H1 (cell line): ENCODE results near the gene FLRT2.

Experiments
- CHD2 ChIP-seq: IDR thresholded peaks from 2 replicates; pipeline ENCODE4 v1.6.1; 2012; ENCODE audit warnings: low read length, improper control_type of control experiment
- JUN ChIP-seq: IDR thresholded peaks from 2 replicates; pipeline ENCODE4 v1.6.1; 2011; ENCODE audit warnings: low read depth, mild to moderate bottlenecking, improper control_type of control experiment, low read length
- KDM1A ChIP-seq: fragments of 200-600, 300-600 bp; sonication (generic); IDR thresholded peaks from 2 replicates; pipeline ENCODE4 v1.7.1; 2016; ENCODE audit warnings: mild to moderate bottlenecking, low read length, borderline replicate concordance
- MAX ChIP-seq: IDR thresholded peaks from 2 replicates; pipeline ENCODE4 v1.6.1; 2012; ENCODE audit warnings: inconsistent platforms
- NRF1 ChIP-seq: IDR thresholded peaks from 2 replicates; pipeline ENCODE4 v1.6.1; 2011; ENCODE audit warnings: mild to moderate bottlenecking, low read depth, low read length, improper control_type of control experiment
- POLR2AphosphoS5 ChIP-seq: IDR thresholded peaks from 2 replicates; pipeline ENCODE4 v1.6.1; 2011; ENCODE audit warnings: low read depth, low read length
- POU5F1 ChIP-seq: IDR thresholded peaks from 2 replicates; pipeline ENCODE4 v1.6.1; 2011; ENCODE audit warnings: low read depth, mild to moderate bottlenecking, low read length, moderate library complexity
- TF ChIP-seq, protein P1 (sequence below), 3 experiments: IDR thresholded peaks; 1 replicate in 2 of 3; 2 replicates in 1 of 3; pipeline versions ENCODE4 v1.5.1 to v1.6.1; 2011; ENCODE audit warnings: low read length in 3 of 3, mild to moderate bottlenecking in 3 of 3, inconsistent platforms in 2 of 3, low read depth in 1 of 3, moderate library complexity in 1 of 3; ENCODE audit not compliant: insufficient read depth in 1 of 3; ENCODE audit errors: control extremely low read depth in 1 of 3

- TF ChIP-seq MAX (no peak), KDM1A (no peak), POU5F1 (no peak), NRF1 (no peak), CHD2 (no peak), JUN (no peak), POLR2AphosphoS5 (no peak)
- TF ChIP-seq, protein P1, sequence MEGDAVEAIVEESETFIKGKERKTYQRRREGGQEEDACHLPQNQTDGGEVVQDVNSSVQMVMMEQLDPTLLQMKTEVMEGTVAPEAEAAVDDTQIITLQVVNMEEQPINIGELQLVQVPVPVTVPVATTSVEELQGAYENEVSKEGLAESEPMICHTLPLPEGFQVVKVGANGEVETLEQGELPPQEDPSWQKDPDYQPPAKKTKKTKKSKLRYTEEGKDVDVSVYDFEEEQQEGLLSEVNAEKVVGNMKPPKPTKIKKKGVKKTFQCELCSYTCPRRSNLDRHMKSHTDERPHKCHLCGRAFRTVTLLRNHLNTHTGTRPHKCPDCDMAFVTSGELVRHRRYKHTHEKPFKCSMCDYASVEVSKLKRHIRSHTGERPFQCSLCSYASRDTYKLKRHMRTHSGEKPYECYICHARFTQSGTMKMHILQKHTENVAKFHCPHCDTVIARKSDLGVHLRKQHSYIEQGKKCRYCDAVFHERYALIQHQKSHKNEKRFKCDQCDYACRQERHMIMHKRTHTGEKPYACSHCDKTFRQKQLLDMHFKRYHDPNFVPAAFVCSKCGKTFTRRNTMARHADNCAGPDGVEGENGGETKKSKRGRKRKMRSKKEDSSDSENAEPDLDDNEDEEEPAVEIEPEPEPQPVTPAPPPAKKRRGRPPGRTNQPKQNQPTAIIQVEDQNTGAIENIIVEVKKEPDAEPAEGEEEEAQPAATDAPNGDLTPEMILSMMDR (IDR thresholded peaks at IDR 0.05; ENCODE audit: control extremely low read depth in 1 of 3, insufficient read depth in 1 of 3, low read depth in 1 of 3, low read length in 3 of 3): no peak
Measured at GRCh38 chr14:85663256-85663655, 133.3 kb downstream of the FLRT2 start.
